Coronary artery (tissue), 2 donors: ENCODE measurements around the gene CFAP251.

Experiments
- DNase-seq: peaks from one replicate; pipeline ENCODE4 v3.0.0-alpha.2; 2017; ENCODE audit warnings: low spot score
- H3K27ac ChIP-seq, 2 donors: fragments of 200-600 bp; sonication (generic); one replicate each; pipeline ENCODE4 v1.5.1; 2016 to 2019
- H3K4me3 ChIP-seq: fragments of 200-600 bp; sonication (generic); 2 replicates; pipeline ENCODE4 v1.5.1; 2016; ENCODE audit warnings: mild to moderate bottlenecking, moderate library complexity
- TF ChIP-seq, protein P1 (sequence below): fragments of 200-600 bp; sonication (generic); IDR thresholded peaks from one replicate; pipeline ENCODE4 v1.5.1; 2019; ENCODE audit warnings: antibody characterized with exemption

Gene CFAP251

GRCh38 chr12:121996050-121996944 lies 77.9 kb downstream of the CFAP251 start:
- TF ChIP-seq, protein P1, sequence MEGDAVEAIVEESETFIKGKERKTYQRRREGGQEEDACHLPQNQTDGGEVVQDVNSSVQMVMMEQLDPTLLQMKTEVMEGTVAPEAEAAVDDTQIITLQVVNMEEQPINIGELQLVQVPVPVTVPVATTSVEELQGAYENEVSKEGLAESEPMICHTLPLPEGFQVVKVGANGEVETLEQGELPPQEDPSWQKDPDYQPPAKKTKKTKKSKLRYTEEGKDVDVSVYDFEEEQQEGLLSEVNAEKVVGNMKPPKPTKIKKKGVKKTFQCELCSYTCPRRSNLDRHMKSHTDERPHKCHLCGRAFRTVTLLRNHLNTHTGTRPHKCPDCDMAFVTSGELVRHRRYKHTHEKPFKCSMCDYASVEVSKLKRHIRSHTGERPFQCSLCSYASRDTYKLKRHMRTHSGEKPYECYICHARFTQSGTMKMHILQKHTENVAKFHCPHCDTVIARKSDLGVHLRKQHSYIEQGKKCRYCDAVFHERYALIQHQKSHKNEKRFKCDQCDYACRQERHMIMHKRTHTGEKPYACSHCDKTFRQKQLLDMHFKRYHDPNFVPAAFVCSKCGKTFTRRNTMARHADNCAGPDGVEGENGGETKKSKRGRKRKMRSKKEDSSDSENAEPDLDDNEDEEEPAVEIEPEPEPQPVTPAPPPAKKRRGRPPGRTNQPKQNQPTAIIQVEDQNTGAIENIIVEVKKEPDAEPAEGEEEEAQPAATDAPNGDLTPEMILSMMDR: no peak
- Histone ChIP-seq H3K4me3 (no peak overlapping the region), H3K27ac (no peak overlapping the region)
- DNase-seq: no peak

DNA sequence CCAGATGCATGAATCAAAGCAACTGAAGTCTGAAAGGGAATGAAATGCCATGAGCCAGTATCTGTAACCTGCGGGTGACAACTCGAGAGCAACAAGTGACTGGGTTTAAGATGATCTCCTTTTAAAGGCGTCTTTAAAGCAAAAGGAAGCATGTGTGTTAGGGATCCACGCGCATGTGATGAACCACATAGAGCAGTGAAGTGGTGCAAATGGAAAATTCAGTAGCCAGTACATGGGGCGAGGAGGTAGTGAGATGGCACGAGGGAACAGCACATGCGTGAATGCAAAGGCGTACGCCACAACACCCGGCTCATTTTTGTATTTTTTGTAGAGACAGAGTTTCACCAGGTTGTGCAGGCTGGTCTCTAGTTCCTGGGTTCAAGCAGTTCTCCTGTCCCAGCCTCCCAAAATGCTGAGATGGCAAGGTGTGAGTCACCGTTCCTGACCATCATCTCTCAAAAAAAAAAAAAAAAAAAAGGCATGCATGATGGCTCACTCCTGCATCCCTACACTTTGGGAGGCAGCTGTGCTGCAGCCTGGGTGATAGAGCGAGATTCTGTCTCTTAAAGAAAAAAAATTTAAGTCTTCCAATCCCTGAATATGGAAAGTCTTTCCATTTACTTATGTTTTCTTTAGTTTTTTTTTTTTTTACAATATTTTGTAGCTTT lies 78.7 kb downstream of the CFAP251 start:
- TF ChIP-seq, protein P1: no peak
- Histone ChIP-seq H3K4me3 (no peak overlapping the region), H3K27ac (no peak overlapping the region)
- no peak for DNase-seq

GRCh38 chr12:122001466-122002209 lies 83.2 kb downstream of the CFAP251 start:
- no peak for DNase-seq
- no peak overlapping the region for H3K27ac ChIP-seq
- H3K4me3 ChIP-seq: no peak overlapping the region
- TF ChIP-seq, protein P1: no peak

- DNase-seq: no peak
- H3K27ac ChIP-seq: peak overlapping the region; percentile 52 to 90
- peak overlapping the region; percentile 3 for H3K4me3 ChIP-seq
- TF ChIP-seq, protein P1: no peak
Observed at GRCh38 chr12:122003651-122004611, 85.5 kb downstream of the CFAP251 start.

DNA sequence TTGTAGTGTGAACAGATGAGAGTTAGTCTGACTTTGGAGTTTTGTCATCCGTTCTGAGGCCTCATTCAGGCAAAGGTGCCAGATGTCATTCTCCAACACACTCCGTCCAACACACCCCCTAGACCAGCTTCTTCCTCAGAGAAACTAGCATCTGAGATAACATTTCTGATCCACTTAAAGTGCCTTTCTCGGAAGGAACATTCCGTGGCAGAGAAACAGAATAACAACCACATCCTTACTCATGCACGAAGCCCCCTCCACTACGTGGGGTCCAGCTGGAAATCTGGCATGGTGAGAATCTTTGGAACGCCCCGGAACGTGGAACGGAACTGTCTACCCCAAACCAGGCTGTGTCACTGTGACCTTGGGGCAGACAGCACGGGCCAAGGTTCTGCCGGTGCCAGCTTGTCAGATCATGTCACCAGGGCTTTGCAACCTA lies 86.3 kb downstream of the CFAP251 start:
- no peak for DNase-seq
- peak overlapping the region; percentile 3 for H3K4me3 ChIP-seq
- H3K27ac ChIP-seq: peak overlapping the region; percentile 52 to 90
- TF ChIP-seq, protein P1: no peak

GRCh38 chr12:122005252-122005776 lies 86.9 kb downstream of the CFAP251 start:
- TF ChIP-seq, protein P1: no peak
- no peak for DNase-seq
- Histone ChIP-seq H3K27ac (peak overlapping the region in 1 of 2 donors; percentile 90), H3K4me3 (no peak overlapping the region)
